Activated T-helper 1 cell treated with anti-CD3 and anti-CD28 coated beads, Interleukin-12 subunit alpha, Interleukin-12 subunit beta, Interleukin-2, Interleukin-4 antibody, amounts not matched to agents 30 ng/mL and 10 ng/mL and 1 ng/mL, durations not matched to agents 14 hours and 24 hours and 36 hours (primary cell): Measurements from ENCODE around the gene ID1. TPM values are rescaled to one million over a fixed set of nuclear protein-coding genes. Genes with fewer than 3 reads are reported as not detected.

Experiments used
- DNase-seq: peaks from one replicate; pipeline ENCODE4 v3.0.0; 2021; ENCODE audit warnings: low spot score
- H3K27ac Mint-ChIP-seq: one replicate; pipeline ENCODE4 v1.8.0; 2021; ENCODE audit warnings: mild to moderate bottlenecking, mixed read lengths
- H3K27me3 Mint-ChIP-seq: one replicate; pipeline ENCODE4 v1.8.0; 2022; ENCODE audit warnings: mild to moderate bottlenecking, moderate library complexity, mixed read lengths; ENCODE audit not compliant: insufficient read depth
- H3K36me3 Mint-ChIP-seq: one replicate; pipeline ENCODE4 v1.8.0; 2021; ENCODE audit warnings: low read depth, mixed read lengths
- H3K4me1 Mint-ChIP-seq: one replicate; pipeline ENCODE4 v1.8.0; 2021; ENCODE audit warnings: low read depth, mixed read lengths
- H3K4me3 Mint-ChIP-seq: one replicate; pipeline ENCODE4 v1.8.0; 2021; ENCODE audit warnings: mild to moderate bottlenecking, moderate library complexity, mixed read lengths
- H3K9me3 Mint-ChIP-seq: one replicate; pipeline ENCODE4 v1.8.0; 2021; ENCODE audit warnings: mixed read lengths
- intact Hi-C: fragments of 100-400 bp; cut with micrococcal nuclease; formaldehyde crosslinking; loops from one replicate; pipeline ENCODE4 v1.15.1; 2024
- total RNA-seq: library from RNA; stranded (reverse); gene quantifications from 2 replicates; pipeline ENCODE4 v1.2.3, GENCODE V29; 2022

Gene ID1, protein sequence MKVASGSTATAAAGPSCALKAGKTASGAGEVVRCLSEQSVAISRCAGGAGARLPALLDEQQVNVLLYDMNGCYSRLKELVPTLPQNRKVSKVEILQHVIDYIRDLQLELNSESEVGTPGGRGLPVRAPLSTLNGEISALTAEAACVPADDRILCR
- total RNA-seq: 3.4 and 4.0 TPM in 2 replicates

DNA sequence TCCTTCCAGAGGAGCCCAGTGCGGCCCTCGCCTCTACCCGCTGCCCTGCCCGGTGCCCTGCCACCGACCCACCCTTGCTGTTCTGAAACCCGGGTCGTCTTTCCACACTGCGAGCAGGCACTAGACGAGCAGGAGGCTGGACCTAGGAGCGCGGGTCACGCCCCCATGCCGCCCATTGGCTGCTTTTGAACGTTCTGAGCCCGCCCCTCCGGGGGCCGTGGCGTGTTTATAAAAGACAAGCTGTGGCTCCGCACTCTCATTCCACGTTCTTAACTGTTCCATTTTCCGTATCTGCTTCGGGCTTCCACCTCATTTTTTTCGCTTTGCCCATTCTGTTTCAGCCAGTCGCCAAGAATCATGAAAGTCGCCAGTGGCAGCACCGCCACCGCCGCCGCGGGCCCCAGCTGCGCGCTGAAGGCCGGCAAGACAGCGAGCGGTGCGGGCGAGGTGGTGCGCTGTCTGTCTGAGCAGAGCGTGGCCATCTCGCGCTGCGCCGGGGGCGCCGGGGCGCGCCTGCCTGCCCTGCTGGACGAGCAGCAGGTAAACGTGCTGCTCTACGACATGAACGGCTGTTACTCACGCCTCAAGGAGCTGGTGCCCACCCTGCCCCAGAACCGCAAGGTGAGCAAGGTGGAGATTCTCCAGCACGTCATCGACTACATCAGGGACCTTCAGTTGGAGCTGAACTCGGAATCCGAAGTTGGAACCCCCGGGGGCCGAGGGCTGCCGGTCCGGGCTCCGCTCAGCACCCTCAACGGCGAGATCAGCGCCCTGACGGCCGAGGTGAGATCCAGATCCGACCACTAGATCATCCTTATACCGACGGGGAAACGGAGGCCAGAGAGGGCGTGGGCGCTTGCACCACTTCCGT, at the start of gene ID1:
Gene ID1, plus strand, starts transcription at position 259 of the 871 bp plus-strand sequence. Its CDS starts 99 bp downstream, at position 358.
- Mint-ChIP-seq H3K27ac (peak within 1 kb of the TSS; percentile 65), H3K27me3 (peaks cover 54% of the 10 kb centered on the region), H3K4me3 (peak within 1 kb of the TSS; percentile 91), H3K4me1 (peaks cover 35% of the 10 kb centered on the region), H3K9me3 (no peaks in the 10 kb centered on the region), H3K36me3 (no peaks in the 10 kb centered on the region)
- intact Hi-C loops: loop anchor here (1.0 to 10.0 kb wide), 7 partner anchors 8 to 750 kb away; partner anchors contain the start of genes ASXL1, BCL2L1 and HM13
- peak; percentile 87 for DNase-seq

DNA sequence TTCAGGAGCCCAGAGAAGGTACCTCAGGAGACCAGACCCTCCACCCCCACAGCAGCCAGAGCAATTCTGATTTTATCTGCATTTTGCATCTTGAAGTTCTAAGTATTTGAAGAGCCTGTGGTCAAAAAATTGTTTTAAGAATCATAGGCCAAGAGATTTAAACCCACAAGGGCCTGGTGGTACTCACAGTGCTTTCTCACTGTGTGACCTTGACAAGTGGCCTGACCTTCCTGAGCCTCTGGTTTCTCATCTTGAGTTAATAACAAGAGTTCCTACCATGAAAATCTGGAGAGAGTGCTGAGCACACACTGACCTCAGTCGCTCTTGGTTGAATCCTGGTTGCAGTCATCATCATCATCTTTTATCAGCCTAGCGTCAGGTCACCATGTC, 45.4 kb upstream of the ID1 start:
- no peak for DNase-seq
- intact Hi-C loops: loop anchor here (1.0 to 2.0 kb wide), 3 partner anchors 45 to 164 kb away; partner anchors contain the start of gene ID1
- Mint-ChIP-seq H3K36me3 (peaks cover 53% of the 10 kb centered on the region), H3K27me3 (no peaks in the 10 kb centered on the region), H3K27ac (peak overlapping the region; percentile 74), H3K4me1 (peaks cover 25% of the 10 kb centered on the region), H3K9me3 (no peaks in the 10 kb centered on the region), H3K4me3 (no peak overlapping the region)

DNA sequence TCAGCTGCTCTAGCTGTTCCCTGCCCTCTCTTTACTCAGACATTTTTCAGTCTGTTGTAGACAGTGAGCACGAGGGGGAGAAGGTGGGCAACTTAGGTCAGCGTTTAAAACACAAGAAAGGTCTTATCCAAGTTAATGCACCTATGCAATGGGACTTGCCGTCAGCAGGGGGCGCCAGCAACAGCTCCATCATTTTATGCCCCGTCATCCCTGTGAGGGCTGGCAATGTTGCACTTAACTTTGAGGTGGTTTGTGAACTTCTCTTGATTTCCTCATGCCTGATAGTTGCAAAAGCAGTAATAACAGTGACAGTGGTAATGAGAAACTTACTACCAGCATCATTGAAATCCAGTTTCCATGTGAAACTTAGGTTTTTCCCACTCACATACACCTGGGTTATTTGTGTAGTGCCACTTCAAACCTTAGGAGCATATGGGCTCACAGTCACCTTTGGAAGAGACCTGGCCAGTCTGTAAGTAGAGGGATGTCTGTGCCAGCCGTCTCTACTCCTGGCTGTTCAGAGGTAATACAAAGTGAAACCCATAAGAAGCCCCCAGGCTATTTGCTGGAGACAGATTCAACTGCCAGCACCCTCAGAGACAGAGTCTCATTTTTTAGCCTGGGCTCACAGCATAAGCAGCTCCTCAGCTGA, 44.9 kb upstream of the ID1 start:
- Mint-ChIP-seq H3K4me1 (peaks cover 25% of the 10 kb centered on the region), H3K36me3 (peaks cover 50% of the 10 kb centered on the region), H3K27ac (peak overlapping the region; percentile 74), H3K9me3 (no peaks in the 10 kb centered on the region), H3K4me3 (no peak overlapping the region), H3K27me3 (no peaks in the 10 kb centered on the region)
- DNase-seq: peak; percentile 59
- intact Hi-C loops: loop anchor here (1.0 to 2.0 kb wide), 3 partner anchors 45 to 163 kb away; partner anchors contain the start of gene ID1

DNA sequence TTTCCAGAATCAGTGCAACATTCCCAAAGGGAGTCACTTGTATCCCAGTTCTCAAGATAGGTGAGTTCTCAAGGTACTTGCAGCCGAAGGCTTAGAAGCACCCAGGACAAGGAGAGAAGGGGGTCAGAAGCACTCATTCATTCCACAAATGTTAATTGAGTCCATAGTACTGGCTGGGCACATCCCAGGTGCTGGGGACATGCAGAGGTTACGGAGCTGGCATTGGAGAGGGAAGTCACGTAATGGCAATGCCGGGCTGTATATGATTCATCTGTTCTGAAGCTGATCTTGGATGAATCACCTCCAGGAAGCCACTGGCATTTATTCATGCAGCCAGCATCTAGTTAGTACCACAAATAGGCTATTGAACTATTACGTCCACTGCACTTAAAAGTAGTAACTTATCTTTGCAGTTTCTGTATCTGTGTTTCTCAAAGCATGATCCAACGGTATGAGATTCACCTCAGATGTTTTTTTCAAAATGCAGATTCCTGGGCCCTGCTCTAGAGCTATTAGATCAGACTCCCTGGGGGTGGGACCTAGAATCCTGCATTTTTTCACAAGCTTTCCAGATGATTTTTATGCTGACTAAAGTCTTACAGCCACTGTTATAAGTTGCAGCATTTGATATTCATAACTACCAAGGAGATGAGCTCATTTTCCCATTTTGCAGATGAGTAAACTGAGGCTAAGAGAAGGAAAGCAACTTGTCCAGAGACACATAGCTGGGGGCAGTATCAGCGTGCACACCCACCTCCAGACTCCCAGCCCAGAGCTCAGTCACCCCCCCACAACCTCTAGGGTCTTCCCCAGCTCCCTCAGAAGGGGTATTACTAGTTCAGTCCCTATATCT, 44.1 kb upstream of the ID1 start:
- intact Hi-C loops: loop anchor here (1.0 to 2.0 kb wide), 3 partner anchors 44 to 162 kb away; partner anchors contain the start of gene ID1
- Mint-ChIP-seq H3K36me3 (peaks cover 52% of the 10 kb centered on the region), H3K27me3 (no peaks in the 10 kb centered on the region), H3K27ac (no peak overlapping the region), H3K4me3 (no peak overlapping the region), H3K4me1 (peaks cover 25% of the 10 kb centered on the region), H3K9me3 (no peaks in the 10 kb centered on the region)
- no peak for DNase-seq

DNA sequence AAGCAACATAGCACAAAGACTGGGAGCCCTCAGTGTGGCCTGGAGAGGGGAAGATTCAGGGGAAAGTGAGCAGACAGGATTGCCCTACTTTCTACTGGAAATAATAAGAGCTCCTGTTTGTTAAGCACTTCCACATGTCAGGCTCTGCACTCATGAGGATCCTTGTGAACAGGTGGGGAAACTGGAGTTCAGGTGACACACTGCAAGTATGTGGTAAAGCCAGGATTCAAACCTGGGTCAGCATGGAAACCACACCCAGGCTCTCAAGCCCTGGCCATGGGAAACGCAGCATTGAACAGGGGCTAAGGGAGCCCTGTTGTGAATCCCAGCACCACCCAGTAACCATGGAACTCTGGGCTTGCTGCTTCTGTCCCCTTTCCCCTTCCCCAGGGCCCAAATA, 42.8 kb upstream of the ID1 start:
- DNase-seq: no peak
- H3K36me3 Mint-ChIP-seq: peaks cover 51% of the 10 kb centered on the region
- H3K4me3 Mint-ChIP-seq: no peak overlapping the region
- H3K27me3 Mint-ChIP-seq: no peaks in the 10 kb centered on the region
- no peaks in the 10 kb centered on the region for H3K9me3 Mint-ChIP-seq
- H3K4me1 Mint-ChIP-seq: peaks cover 30% of the 10 kb centered on the region
- no peak overlapping the region for H3K27ac Mint-ChIP-seq
- intact Hi-C loops: no loop called here

DNA sequence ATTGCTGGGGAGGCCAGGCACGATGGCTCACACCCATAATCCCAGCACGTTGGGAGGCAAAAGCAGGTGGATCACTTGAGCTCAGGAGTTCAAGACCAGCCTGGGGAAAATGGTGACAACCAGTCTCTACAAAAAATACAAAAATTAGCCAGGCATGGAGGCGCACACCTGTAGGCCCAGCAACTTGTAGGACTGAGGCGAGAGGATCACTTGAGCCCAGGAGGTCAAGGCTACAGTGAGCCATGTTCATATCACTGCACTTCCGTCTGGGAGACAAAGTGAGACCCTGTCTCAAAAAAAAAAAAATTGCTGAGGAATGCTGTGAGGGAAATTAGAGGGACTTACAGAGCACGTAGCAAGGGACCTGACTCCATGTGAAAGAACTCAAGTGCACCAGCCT, 40.8 kb upstream of the ID1 start:
- DNase-seq: no peak
- Mint-ChIP-seq H3K9me3 (no peaks in the 10 kb centered on the region), H3K27ac (peak overlapping the region; percentile 23), H3K4me1 (peaks cover 28% of the 10 kb centered on the region), H3K36me3 (peaks cover 52% of the 10 kb centered on the region), H3K4me3 (no peak overlapping the region), H3K27me3 (no peaks in the 10 kb centered on the region)
- intact Hi-C loops: no loop called here

DNA sequence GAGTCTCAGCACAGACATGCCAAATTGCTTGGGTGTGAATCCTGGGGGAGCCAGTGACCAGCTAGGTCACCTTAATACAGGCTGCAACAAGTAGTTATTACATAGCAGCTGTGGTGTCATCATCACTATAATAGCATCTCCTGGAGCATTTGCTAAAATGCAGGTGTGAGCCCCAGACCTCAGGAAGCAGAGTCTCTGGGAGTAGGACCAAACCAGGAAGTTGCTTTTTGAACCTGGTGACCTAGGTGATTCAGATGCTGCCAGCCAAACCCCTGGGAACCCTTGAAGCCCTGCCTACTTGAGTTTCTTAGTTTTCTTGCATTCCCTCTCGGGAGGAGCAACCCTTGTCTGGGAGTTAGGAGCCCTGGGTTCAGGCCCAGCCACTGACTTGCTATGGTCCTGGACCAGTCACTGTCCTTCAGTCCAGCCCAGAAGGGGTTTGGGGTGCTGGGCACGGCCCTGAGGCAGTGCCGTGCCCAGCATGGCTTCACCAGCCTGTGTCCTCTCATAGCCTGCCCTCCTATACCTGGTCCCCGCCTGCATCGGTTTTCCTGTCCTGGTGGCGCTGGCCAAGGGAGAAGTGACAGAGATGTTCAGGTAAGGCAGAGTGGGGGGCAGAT, 39.3 kb upstream of the ID1 start:
- DNase-seq: no peak
- Mint-ChIP-seq H3K4me1 (peaks cover 17% of the 10 kb centered on the region), H3K27ac (no peak overlapping the region), H3K4me3 (no peak overlapping the region), H3K9me3 (no peaks in the 10 kb centered on the region), H3K36me3 (peaks cover 45% of the 10 kb centered on the region), H3K27me3 (no peaks in the 10 kb centered on the region)
- intact Hi-C loops: no loop called here

DNA sequence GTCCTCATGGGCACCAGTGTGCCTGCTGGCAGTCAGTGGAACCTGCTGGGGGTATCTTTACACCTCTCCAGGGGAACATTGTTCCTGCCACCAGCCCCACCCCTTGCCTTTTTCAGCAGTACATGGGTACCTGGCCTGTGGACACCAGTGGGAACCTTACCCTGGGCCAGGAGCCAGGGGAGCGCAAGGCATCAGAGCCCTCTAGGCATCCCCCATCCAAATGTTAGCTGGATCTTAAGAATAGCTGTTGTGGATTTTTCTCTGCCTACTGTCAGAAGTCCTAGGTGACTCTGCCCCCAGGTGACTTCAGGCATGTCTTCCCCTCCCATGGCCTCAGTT, 38.8 kb upstream of the ID1 start:
- H3K27ac Mint-ChIP-seq: no peak overlapping the region
- H3K4me1 Mint-ChIP-seq: peaks cover 15% of the 10 kb centered on the region
- intact Hi-C loops: no loop called here
- H3K4me3 Mint-ChIP-seq: no peak overlapping the region
- H3K27me3 Mint-ChIP-seq: no peaks in the 10 kb centered on the region
- peaks cover 42% of the 10 kb centered on the region for H3K36me3 Mint-ChIP-seq
- no peak for DNase-seq
- no peaks in the 10 kb centered on the region for H3K9me3 Mint-ChIP-seq

DNA sequence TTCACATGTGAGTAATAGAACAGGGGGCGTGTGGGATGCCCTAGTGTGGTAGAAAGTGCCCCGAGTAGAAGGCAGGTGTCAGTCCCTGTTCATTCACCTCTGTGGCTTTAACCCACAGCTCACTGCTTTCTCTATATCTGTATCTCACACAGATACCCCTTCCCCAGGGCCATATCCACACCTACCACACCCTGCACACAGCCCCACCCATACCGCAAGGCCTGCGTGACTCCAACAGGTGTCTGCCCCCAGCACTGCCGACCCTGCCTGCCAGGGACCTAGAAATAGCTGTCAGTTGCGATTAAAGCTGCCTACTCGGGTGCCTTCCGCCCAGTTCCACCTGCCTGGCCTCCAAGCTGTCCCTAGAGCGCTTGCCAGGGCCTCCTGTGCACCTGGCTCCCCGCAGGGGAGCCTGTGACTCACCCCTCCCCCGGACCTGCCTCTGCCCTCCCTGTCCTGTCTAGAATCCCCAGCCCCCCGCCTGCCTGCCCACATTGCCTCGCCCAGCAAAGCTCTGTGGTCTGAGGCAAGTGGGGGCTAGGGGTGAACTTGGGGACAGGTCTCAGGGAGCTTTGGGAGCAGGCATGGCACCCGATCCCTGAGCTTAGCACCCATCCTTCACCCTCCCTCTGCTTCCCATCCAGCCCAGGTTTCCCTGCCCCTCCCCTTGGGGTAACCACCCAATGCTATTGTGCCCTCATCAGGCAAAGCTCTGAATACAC, 38.3 kb upstream of the ID1 start:
- no peak for DNase-seq
- Mint-ChIP-seq H3K27me3 (no peaks in the 10 kb centered on the region), H3K9me3 (no peaks in the 10 kb centered on the region), H3K4me3 (no peak overlapping the region), H3K27ac (no peak overlapping the region), H3K4me1 (peaks cover 16% of the 10 kb centered on the region), H3K36me3 (peaks cover 37% of the 10 kb centered on the region)
- intact Hi-C loops: no loop called here

DNA sequence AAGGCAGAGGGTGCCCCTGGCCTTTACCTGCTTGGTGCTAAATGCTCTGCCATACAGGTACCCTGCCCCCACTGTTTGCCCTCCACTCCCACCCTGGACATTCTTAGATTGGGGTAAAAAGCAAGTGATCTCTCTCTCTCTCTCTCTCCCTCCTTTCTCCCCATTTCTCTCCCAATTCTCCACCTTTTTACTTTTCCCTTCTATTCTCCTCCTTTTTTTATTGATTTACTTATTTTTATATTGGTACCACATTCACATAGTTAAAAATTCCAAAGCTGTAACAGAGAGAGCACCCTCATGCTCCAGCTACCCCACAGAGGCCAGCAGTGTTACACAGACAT, 37.7 kb upstream of the ID1 start:
- peaks cover 21% of the 10 kb centered on the region for H3K4me1 Mint-ChIP-seq
- H3K9me3 Mint-ChIP-seq: no peaks in the 10 kb centered on the region
- H3K36me3 Mint-ChIP-seq: peaks cover 36% of the 10 kb centered on the region
- intact Hi-C loops: no loop called here
- H3K4me3 Mint-ChIP-seq: no peak overlapping the region
- no peak for DNase-seq
- no peaks in the 10 kb centered on the region for H3K27me3 Mint-ChIP-seq
- H3K27ac Mint-ChIP-seq: peak overlapping the region; percentile 29

DNA sequence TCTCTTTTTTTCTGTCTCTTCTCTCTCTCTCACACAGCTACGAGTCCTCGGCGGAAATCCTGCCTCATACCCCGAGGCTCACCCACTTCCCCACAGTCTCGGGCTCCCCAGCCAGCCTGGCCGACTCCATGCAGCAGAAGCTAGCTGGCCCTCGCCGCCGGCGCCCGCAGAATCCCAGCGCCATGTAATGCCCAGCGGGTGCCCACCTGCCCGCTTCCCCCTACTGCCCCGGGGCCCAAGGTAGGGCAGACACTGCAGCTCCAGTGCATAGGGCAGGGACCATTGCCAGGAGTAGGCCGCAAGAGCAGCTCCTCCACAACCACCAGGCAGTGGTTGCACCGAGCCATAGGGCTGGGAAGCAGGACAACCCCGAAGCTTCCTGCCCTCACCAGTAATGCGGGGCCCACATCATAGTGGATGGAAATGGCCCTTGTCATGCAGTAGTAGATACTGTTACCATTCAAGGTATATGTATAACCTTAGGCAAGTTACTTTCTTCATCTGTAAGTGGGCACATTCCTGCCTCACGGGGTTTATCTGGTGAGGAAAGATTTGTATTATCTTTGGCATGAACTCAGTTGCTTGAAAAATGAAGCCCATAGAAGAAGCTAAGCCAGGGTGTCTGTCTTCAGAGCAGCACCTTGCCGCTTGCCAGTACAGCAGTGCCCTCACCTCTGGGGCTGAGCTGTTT, 36.9 kb upstream of the ID1 start:
- intact Hi-C loops: no loop called here
- peak overlapping the region; percentile 35 for H3K27ac Mint-ChIP-seq

More for the DNA sequence above, 36.9 kb upstream of the ID1 start:
- H3K27me3 Mint-ChIP-seq: no peaks in the 10 kb centered on the region
- H3K36me3 Mint-ChIP-seq: peaks cover 34% of the 10 kb centered on the region
- H3K9me3 Mint-ChIP-seq: no peaks in the 10 kb centered on the region
- H3K4me1 Mint-ChIP-seq: peaks cover 26% of the 10 kb centered on the region
- DNase-seq: no peak
- no peak overlapping the region for H3K4me3 Mint-ChIP-seq
